Glomerular visceral epithelial cell (primary cell): ENCODE data around the gene MALSU1.

Experiments
- DNase-seq: peaks from one replicate; pipeline ENCODE4 v3.0.0-alpha.2; 2016; ENCODE audit errors: extremely low spot score

MALSU1 gene

DNA sequence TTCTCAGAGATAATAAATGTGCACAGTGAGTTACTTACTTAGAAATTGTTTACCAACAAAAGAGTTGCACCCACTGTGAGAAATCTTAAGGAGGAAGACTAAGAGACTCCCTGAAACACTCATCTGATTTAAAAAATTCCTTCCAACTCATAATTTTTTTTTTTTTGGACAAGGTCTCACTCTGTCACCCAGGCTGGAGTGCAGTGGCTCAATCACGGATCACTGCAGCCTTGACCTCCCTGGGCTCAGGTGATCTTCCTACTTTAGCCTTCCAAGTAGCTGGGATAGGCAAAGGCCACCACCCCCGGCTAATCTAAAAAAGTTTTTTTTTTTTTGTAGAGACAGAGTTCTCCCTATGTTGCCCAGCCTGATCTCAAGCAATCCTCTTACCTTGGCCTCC, 36.0 kb downstream of the MALSU1 start:
- DNase-seq = peak; percentile 3

- peak; percentile 20 for DNase-seq
These were observed 36.5 kb downstream of the MALSU1 start for GRCh38 chr7:23335621-23336020.

DNA sequence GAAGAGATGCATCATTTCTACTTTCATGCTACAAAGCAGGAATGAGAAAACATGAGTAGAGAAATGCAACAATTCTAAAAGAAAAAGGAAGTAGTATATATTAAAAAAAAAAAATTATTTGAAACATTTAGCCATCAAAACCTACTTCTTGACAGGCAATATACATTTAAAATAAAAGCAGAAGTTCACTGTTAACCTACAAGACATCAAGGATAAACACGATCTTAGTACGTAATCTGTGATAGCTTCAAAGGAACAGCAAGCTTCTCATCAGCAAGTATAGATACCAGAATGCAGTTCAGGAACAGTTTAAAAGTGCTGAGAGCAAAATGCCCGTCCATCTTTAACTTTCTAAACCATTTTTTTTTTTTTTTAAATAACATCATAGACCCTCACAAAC, 36.9 kb downstream of the MALSU1 start:
- no peak for DNase-seq

GRCh38 chr7:23336799-23337283, 37.7 kb downstream of the MALSU1 start:
- no peak for DNase-seq

- no peak for DNase-seq
These were observed 38.2 kb downstream of the MALSU1 start for GRCh38 chr7:23337374-23337773.

DNA sequence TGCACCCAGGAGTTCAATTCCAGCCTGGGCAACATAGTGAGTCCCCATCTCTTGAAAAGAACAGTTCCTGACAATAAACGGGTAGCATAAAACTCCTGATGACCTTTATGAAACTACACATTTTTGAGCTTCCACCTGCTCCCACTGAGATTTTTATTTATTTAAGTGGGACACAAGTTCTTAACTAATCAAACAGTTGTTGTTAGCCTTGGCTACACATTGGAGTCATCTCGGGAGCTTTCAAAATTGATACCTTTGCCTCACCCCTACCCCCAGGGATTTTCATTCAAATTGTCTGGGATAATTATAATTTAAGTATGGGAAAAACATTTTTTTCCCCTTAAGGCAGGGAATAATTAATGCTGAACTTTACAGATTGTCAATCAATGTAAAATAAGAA, 39.3 kb downstream of the MALSU1 start:
- no peak for DNase-seq

DNA sequence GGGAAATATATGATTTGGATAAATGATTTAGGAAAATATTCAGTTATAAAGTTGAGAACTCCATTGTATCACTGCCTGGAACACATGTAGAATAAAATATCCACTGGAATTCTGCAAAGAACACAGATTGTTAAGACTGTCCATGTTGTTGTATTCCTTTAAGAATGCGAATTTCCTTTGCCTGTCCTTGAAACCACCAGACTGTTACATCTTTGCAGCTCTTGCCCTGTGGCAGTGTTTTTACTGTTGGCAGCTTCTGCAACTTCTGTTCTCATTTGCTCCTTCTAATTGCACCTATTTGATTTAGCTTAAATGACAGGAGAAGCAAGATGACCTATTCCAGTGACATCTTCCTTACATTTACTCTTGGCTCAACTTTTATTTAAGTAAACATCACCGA, 39.7 kb downstream of the MALSU1 start:
- no peak for DNase-seq

- no peak for DNase-seq
These were observed 42.9 kb downstream of the MALSU1 start for GRCh38 chr7:23341846-23342598.

DNA sequence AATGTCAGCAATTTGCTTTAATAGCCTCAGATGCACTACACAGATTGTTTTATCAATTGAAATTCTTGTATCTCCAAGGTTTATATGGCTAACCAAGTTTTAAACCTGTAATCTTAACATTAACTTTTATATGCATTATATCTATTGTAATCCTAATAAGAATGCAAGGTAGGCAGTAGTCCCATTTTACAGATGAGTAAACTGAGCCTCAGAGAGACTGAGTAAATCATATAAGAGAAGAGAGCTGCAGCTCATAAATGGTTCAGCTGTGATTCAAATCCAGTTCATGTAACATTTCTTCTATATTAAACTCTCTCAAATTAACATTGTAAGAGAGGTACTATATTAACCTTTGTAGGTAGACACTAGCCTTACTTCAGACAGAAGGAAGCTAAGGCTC, 44.0 kb downstream of the MALSU1 start:
- DNase-seq = no peak

- peak; percentile 23 for DNase-seq
These were observed 44.8 kb downstream of the MALSU1 start for GRCh38 chr7:23343806-23344475.

DNA sequence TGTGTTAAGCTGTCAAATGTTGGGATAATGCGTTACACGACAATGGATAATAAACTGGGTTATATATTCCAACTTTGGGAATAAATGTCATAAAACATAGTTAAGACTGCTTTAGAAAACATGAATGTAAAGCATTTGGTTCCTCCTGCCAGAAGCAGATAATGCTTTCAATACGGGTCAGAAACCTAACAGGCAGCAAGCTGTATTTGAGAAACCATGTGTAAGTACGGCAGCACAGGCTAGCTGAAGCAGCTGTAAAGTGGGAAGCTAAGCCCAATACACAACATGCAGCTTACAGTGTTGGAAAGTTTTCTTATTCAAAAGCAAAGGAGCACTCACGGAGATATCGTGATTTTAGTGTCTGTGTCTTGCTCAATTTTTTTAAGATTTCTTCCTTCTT, 46.5 kb downstream of the MALSU1 start:
- DNase-seq = no peak

- DNase-seq = no peak
These were observed 47.2 kb downstream of the MALSU1 start for GRCh38 chr7:23346316-23346715.

DNA sequence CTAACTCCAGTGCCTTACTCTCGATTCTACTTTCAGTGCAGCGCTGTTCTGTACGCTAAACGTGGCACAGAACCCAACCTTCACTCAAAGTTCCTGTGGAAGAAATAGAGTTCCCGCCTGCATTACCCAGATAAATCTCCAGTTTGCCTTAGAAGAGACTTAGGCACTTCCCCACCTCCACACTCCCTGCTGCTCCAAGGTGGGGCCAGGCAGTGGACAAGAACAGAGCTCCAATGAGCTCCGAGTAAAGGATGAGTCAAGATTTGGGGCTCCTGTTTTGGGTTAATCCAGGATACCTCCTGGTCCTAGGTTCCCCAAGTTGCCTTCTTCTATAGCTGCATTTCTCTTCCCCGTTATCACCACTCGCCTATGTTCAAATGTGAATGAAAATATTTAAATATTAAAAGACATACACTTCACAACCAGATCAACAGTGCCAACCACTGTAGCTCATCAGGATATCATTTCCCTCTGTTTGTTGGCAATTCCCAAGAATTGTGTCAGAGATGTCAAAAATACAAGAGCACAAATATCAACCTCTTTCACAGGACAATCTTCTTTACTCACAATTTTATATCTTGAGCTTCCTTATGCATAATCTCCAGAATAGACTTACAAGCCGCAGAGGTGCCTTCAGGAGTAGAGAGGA, 48.0 kb downstream of the MALSU1 start:
- no peak for DNase-seq

DNA sequence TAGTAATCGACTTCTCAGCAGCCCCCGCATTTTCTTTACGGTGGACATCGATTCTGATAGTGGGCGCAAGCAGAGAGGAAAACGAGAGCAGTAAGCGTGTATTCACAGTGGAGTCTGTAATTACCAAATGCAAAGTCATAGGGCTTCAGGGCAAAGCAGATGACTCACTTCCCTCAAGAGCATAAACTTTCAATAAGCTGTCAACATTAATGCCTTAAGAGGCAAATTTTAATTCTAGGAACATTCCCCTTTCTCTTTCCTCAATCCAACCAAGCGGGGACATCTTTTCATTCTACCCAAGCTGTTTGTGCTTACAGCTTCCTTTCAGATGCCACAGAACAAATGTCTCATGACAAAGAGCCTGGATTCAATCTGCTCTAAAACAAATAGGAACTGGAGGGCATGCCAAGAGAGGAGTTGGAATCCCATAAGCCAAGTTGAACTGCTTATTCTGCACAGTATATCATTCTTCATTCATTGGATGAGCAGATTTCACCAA, 48.6 kb downstream of the MALSU1 start:
- peak; percentile 49 for DNase-seq

- DNase-seq = peak; percentile 28
These were observed 50.5 kb downstream of the MALSU1 start for GRCh38 chr7:23349484-23350157.

DNA sequence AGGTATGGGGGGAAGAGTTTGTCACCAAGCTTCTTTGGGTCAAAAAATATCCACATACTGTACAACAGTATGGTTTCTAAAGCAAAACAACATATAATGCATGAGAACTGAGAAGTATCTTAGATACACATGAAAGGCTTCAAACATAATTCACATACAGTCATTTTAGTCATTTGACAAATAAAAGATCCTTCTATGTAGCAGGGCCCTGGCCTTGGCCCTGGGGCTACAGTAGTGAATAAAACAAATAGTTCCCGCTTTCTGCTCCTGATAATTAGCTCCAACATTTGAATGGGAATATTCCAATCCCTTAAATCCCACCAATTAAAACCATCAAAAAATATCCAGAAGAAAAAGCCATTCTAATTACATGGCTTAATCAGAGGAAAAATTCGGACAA, 51.3 kb downstream of the MALSU1 start:
- no peak for DNase-seq

DNA sequence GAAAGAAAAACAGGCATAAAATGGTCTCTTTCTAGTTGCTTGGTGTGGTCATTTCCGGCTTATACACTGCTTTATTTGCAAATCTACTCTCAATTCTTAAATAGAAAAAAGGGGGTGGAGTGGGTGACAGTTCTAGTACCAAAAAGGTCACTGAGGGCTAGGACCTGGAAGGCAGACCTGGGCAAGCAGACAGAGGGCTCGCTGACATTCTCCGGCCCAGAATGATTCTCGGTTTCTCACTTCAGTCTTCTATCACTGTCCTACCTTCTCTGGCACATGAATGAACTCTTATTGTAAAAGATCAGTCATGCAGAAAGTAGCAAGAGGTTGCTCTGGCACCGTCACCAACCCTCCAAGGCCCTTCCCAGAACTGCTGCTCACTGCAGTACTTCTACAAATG, 54.0 kb downstream of the MALSU1 start:
- peak; percentile 49 for DNase-seq

GRCh38 chr7:23356168-23356567, 57.0 kb downstream of the MALSU1 start:
- DNase-seq = no peak

GRCh38 chr7:23356726-23357125, 57.6 kb downstream of the MALSU1 start:
- no peak for DNase-seq

- peak; percentile 46 for DNase-seq
These were observed 58.3 kb downstream of the MALSU1 start for GRCh38 chr7:23357190-23358093.

GRCh38 chr7:23358152-23358674, 59.1 kb downstream of the MALSU1 start:
- no peak for DNase-seq
